Neural crest cell (in vitro differentiated cells): Measurements from ENCODE around the gene TMEM132A. TPM values are rescaled to one million over a fixed set of nuclear protein-coding genes. Genes with fewer than 3 reads are reported as not detected.

Experiments
- DNase-seq: peaks from one replicate; pipeline ENCODE4 v3.0.0; 2021; ENCODE audit warnings: low read depth, mixed read lengths, low spot score
- H3K27ac Mint-ChIP-seq: one replicate; pipeline ENCODE4 v1.8.0; 2021; ENCODE audit warnings: mild to moderate bottlenecking, mixed read lengths; ENCODE audit not compliant: unreplicated experiment
- H3K27me3 Mint-ChIP-seq: 2 replicates; pipeline ENCODE4 v1.8.0; 2021; ENCODE audit warnings: low read depth, mild to moderate bottlenecking, mixed read lengths
- H3K36me3 Mint-ChIP-seq: 2 replicates; pipeline ENCODE4 v1.8.0; 2021; ENCODE audit warnings: low read depth, mild to moderate bottlenecking, mixed read lengths
- H3K4me1 Mint-ChIP-seq: 2 replicates; pipeline ENCODE4 v1.8.0; 2021; ENCODE audit warnings: mixed read lengths
- H3K4me3 Mint-ChIP-seq: one replicate; pipeline ENCODE4 v1.8.0; 2021; ENCODE audit warnings: mild to moderate bottlenecking, mixed read lengths
- H3K9me3 Mint-ChIP-seq: 2 replicates; pipeline ENCODE4 v1.8.0; 2021; ENCODE audit warnings: mixed read lengths
- CTCF ChIP-seq: fragments of 200-600 bp; sonication (generic); conservative IDR thresholded peaks from 2 replicates; pipeline ENCODE4 v1.5.0; 2021; ENCODE audit warnings: antibody characterized with exemption, mild to moderate bottlenecking
- total RNA-seq: library from RNA; stranded (reverse); gene quantifications from 2 replicates; pipeline ENCODE4 v1.2.1, GENCODE V29; 2021

The TMEM132A gene
- total RNA-seq, 1 donor from 2014 or later, result 216 TPM

DNA sequence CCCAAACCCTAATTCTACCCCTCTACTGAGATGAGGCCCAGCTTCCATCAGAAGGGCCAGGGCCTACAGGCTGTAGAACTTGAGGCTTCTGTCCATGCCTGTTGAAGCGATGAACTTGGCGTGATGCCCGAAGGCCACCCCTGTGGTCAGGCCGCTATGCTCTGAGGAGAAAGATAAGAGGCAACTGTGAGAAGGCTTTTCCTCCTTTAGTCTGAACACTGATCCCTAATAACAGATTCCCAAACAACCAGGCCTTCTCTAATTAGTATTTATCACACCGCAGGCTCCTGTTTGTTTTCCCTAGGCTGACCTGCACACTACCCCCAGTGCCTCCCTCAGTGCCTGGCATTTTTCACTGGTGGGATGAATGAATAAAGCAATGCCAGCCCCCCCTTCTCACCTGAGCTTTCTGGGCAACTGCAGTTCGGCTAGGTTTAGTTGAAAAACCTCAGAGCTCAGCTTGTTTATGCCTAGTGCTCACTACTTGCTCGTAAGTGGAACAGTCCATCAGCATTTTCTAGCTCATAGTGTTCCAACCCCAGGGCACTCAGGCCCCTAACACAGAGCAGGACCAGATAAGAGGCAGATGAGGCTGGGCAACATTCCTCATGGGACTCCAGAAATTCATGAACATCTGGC, 33.0 kb upstream of the TMEM132A start:
- no peak for DNase-seq
- Mint-ChIP-seq H3K4me1 (no peaks in the 10 kb centered on the region), H3K9me3 (no peaks in the 10 kb centered on the region), H3K27ac (no peak overlapping the region), H3K36me3 (peaks cover 32% of the 10 kb centered on the region), H3K27me3 (no peaks in the 10 kb centered on the region), H3K4me3 (no peak overlapping the region)
- TF ChIP-seq CTCF, result no peak

DNA sequence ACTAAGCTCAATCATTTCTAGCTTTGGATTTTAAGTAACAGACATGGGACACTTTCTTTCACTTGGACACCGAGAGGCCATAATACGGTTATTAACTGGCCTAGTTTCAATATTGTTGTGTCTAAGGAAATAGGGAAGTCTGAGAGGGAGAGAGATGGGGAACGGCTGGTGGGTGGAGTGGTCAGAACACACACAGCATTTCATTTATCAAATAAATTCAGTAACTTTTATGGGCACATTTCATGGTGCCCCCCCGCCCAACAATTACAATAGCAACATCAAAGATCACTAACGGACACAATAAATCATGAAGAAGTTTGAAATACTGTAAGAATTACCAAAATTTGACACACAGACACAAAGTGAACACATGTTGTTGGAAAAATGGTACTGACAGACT, 28.6 kb upstream of the TMEM132A start:
- Mint-ChIP-seq H3K4me1 (no peaks in the 10 kb centered on the region), H3K27ac (no peak overlapping the region), H3K27me3 (no peaks in the 10 kb centered on the region), H3K9me3 (no peaks in the 10 kb centered on the region), H3K4me3 (no peak overlapping the region), H3K36me3 (peaks cover 28% of the 10 kb centered on the region)
- no peak for TF ChIP-seq CTCF
- no peak for DNase-seq

DNA sequence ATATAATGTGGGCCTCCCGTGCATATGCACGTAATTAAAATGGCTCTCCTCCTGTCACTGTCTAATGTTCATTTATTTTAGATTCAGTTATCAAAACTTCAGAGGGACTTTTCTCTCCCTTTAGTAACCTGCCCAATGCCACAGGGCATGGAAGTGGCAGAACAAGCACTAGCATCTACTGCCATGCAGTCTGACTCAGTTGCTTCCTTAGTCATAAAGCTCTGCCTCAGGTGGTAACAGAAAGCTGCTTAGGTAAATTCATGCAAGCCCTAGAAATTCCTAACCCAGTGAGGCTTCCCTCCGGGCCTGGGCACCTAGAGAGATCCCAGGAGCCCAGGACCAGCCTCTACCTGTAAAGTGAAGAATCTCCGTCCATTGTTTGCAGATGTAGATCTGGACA, 26.8 kb upstream of the TMEM132A start:
- Mint-ChIP-seq H3K9me3 (no peaks in the 10 kb centered on the region), H3K4me1 (no peaks in the 10 kb centered on the region), H3K4me3 (no peak overlapping the region), H3K36me3 (peaks cover 28% of the 10 kb centered on the region), H3K27me3 (no peaks in the 10 kb centered on the region), H3K27ac (peak overlapping the region; percentile 16)
- DNase-seq, result no peak
- no peak for TF ChIP-seq CTCF

DNA sequence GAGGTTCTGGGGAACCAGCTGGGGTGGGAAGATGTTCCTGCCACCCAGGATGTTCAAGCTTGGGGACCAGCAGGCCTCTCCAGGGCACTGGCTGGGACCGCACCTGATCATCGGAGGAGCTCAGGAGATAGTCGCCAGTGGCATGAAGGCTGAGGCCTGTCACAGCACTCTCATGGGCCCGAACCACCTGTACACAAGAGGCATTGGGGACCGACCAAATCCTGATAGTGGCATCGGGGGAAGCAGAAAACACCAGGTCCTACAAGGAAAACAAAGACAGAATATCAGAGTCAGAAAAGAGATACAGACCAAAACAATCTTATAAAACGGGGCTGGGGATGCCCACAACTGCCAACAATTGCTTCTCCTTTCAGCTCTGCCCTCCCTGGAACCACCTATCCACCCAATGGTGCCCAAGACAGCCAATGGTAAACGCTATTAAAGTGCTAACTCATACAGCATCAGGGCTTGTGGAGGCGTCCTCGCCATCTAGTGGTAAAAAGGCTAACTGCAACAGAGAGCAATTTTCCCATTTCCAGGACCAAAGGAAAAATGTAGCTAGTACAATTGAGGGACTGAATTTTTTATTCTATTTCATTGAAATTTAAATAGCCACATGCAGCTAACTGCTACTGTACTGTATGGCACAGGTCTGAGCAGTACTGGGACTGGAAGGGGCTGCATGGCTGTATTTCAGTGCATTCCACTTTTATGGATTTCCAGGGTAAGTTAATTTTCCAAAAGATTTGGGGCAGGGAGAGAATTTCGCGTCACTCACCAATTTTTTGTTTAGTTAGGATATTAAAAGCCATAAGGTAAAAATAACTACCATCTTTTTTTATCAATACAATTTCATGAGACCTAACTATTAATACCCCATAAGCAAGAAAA, 25.0 kb upstream of the TMEM132A start:
- Mint-ChIP-seq H3K36me3 (peaks cover 24% of the 10 kb centered on the region), H3K27ac (peak overlapping the region; percentile 67)

GRCh38 chr11:60899977-60900376, 24.3 kb upstream of the TMEM132A start:
- H3K36me3 Mint-ChIP-seq, result peaks cover 22% of the 10 kb centered on the region

More for the DNA sequence above, 25.0 kb upstream of the TMEM132A start:
- Mint-ChIP-seq H3K27me3 (no peaks in the 10 kb centered on the region), H3K9me3 (no peaks in the 10 kb centered on the region), H3K4me1 (peaks cover 5% of the 10 kb centered on the region), H3K4me3 (peak overlapping the region; percentile 79)
- TF ChIP-seq CTCF, result peak; percentile 96
- DNase-seq, result peak; percentile 59

More at GRCh38 chr11:60899977-60900376, 24.3 kb upstream of the TMEM132A start:
- Mint-ChIP-seq H3K4me1 (peaks cover 10% of the 10 kb centered on the region), H3K27ac (no peak overlapping the region), H3K27me3 (no peaks in the 10 kb centered on the region), H3K4me3 (peak overlapping the region; percentile 24), H3K9me3 (no peaks in the 10 kb centered on the region)
- no peak for DNase-seq
- TF ChIP-seq CTCF, result no peak
